A549 (cell line): ENCODE data around the gene SAMD3.
"Not testable (repeated sequence)": the region's sequence is repeated elsewhere in the genome, so short reads cannot be mapped to it uniquely, and the experiment has no call there.

ENCODE experiments used
- CTCF ChIP-seq: fragments of >200 bp; sonication (Bioruptor Twin); formaldehyde crosslinking; IDR thresholded peaks from 3 replicates; pipeline ENCODE4 v1.5.1; 2016
- EHMT2 ChIP-seq: fragments of 200-600 bp; sonication (generic); IDR thresholded peaks from 2 replicates; pipeline ENCODE4 v1.6.1; 2016; ENCODE audit warnings: antibody characterized with exemption, low read depth, mild to moderate bottlenecking, moderate library complexity
- ELK1 ChIP-seq: fragments of 150-350 bp; IDR thresholded peaks from 2 replicates; pipeline ENCODE4 v1.6.1; 2014; ENCODE audit warnings: low read depth, mild to moderate bottlenecking, low read length
- HDAC2 ChIP-seq: fragments of 200-600 bp; sonication (generic); IDR thresholded peaks from 2 replicates; pipeline ENCODE4 v1.6.1; 2016
- MAX ChIP-seq: IDR thresholded peaks from 2 replicates; pipeline ENCODE4 v1.6.1; 2012
- POLR2A ChIP-seq: IDR thresholded peaks from 2 replicates; pipeline ENCODE4 v1.6.1; 2012; ENCODE audit warnings: mild to moderate bottlenecking, low read length
- POLR2AphosphoS2 ChIP-seq: conservative IDR thresholded peaks from 2 replicates; pipeline ENCODE4 v1.6.1; 2012; ENCODE audit warnings: low read length, improper control_type of control experiment, inconsistent platforms
- TP53 ChIP-seq: fragments of 250-450 bp; sonication (Bioruptor Pico); IDR thresholded peaks from 2 replicates; pipeline ENCODE4 v1.5.0; 2021; ENCODE audit warnings: mild to moderate bottlenecking, moderate library complexity

- TF ChIP-seq EHMT2, HDAC2, MAX, CTCF, ELK1, POLR2AphosphoS2, POLR2A, TP53: not testable (repeated sequence)
Measured at GRCh38 chr6:130170160-130170559, 52.6 kb downstream of the SAMD3 start.
